ENCODE measurements around the gene RMI2. TPM values are rescaled to one million over a fixed set of nuclear protein-coding genes. Genes with fewer than 3 reads are reported as not detected.

The RMI2 gene
- total RNA-seq, 2 donors from 2014 or later = 0.67 to 1.4 TPM

- intact Hi-C loops (cut with DNase I) = loop anchor here in 1 of 2 donors (10.0 kb wide), 1 partner anchor 83 kb away; the partner anchor contains the start of gene TNP2
- no peak for DNase-seq (ENCODE audit: low spot score)
Observed at GRCh38 chr16:11347831-11348230, 2.6 kb downstream of the RMI2 start.

- intact Hi-C loops (cut with DNase I) = loop anchor here in 1 of 2 donors (10.0 kb wide), 1 partner anchor 84 kb away; the partner anchor contains the start of gene TNP2
- DNase-seq (ENCODE audit: low spot score) = no peak
Observed at GRCh38 chr16:11348737-11349598, 3.7 kb downstream of the RMI2 start.

GRCh38 chr16:11349599-11350276, 4.5 kb downstream of the RMI2 start:
- DNase-seq (ENCODE audit: low spot score) = peak; percentile 89
- intact Hi-C loops (cut with DNase I) = loop anchor here (10.0 kb wide), 2 partner anchors 85 to 385 kb away; partner anchors contain the start of gene TNP2 (in 1 of the 2)

GRCh38 chr16:11350519-11350918, 5.3 kb downstream of the RMI2 start:
- intact Hi-C loops (cut with DNase I) = loop anchor here in 1 of 2 donors (10.0 kb wide), 1 partner anchor 386 kb away; no protein-coding TSS in a partner anchor
- no peak for DNase-seq (ENCODE audit: low spot score)

- intact Hi-C loops (cut with DNase I) = loop anchor here in 1 of 2 donors (10.0 kb wide), 1 partner anchor 386 kb away; no protein-coding TSS in a partner anchor
- DNase-seq (ENCODE audit: low spot score) = no peak
Observed at GRCh38 chr16:11350921-11351335, 5.7 kb downstream of the RMI2 start.

GRCh38 chr16:11353158-11353557, 7.9 kb downstream of the RMI2 start:
- intact Hi-C loops (cut with DNase I) = loop anchor here in 1 of 2 donors (10.0 kb wide), 1 partner anchor 388 kb away; no protein-coding TSS in a partner anchor
- no peak for DNase-seq (ENCODE audit: low spot score)

- DNase-seq (ENCODE audit: low spot score) = no peak
- intact Hi-C loops (cut with DNase I) = loop anchor here in 1 of 2 donors (10.0 kb wide), 1 partner anchor 390 kb away; no protein-coding TSS in a partner anchor
Observed at GRCh38 chr16:11354407-11354732, 9.1 kb downstream of the RMI2 start.

GRCh38 chr16:11354733-11355574, 9.7 kb downstream of the RMI2 start:
- intact Hi-C loops (cut with DNase I) = loop anchor here (5.0 to 10.0 kb wide), 2 partner anchors 388 to 390 kb away; no protein-coding TSS in a partner anchor
- DNase-seq (ENCODE audit: low spot score) = no peak

GRCh38 chr16:11355862-11356261, 10.6 kb downstream of the RMI2 start:
- no peak for DNase-seq (ENCODE audit: low spot score)
- intact Hi-C loops (cut with DNase I) = loop anchor here (5.0 to 10.0 kb wide), 2 partner anchors 389 to 391 kb away; no protein-coding TSS in a partner anchor

- intact Hi-C loops (cut with DNase I) = loop anchor here (5.0 to 10.0 kb wide), 2 partner anchors 389 to 392 kb away; no protein-coding TSS in a partner anchor
Observed at GRCh38 chr16:11356573-11357331, 11.5 kb downstream of the RMI2 start.

GRCh38 chr16:11358531-11358930, 13.3 kb downstream of the RMI2 start:
- DNase-seq (ENCODE audit: low spot score) = no peak
- intact Hi-C loops (cut with DNase I) = loop anchor here (5.0 to 10.0 kb wide), 2 partner anchors 391 to 394 kb away; no protein-coding TSS in a partner anchor

More at GRCh38 chr16:11356573-11357331, 11.5 kb downstream of the RMI2 start:
- peak; percentile 89 for DNase-seq (ENCODE audit: low spot score)

GRCh38 chr16:11359370-11359769, 14.1 kb downstream of the RMI2 start:
- intact Hi-C loops (cut with DNase I) = loop anchor here (5.0 to 10.0 kb wide), 2 partner anchors 392 to 395 kb away; no protein-coding TSS in a partner anchor
- no peak for DNase-seq (ENCODE audit: low spot score)

GRCh38 chr16:11360641-11361373, 15.5 kb downstream of the RMI2 start:
- intact Hi-C loops (cut with DNase I) = no loop called here
- no peak for DNase-seq (ENCODE audit: low spot score)

- intact Hi-C loops (cut with DNase I) = no loop called here
Observed at GRCh38 chr16:11361701-11362451, 16.6 kb downstream of the RMI2 start.

GRCh38 chr16:11363927-11364258, 18.6 kb downstream of the RMI2 start:
- intact Hi-C loops (cut with DNase I) = no loop called here
- DNase-seq (ENCODE audit: low spot score) = peak; percentile 44

More at GRCh38 chr16:11361701-11362451, 16.6 kb downstream of the RMI2 start:
- DNase-seq (ENCODE audit: low spot score) = no peak

- intact Hi-C loops (cut with DNase I) = no loop called here
- DNase-seq (ENCODE audit: low spot score) = peak; percentile 29
Observed at GRCh38 chr16:11367483-11367906, 22.2 kb downstream of the RMI2 start.

All from posterior vena cava (tissue), 2 donors.